Gastroesophageal sphincter (tissue), 3 donors: ENCODE measurements around the gene LYRM1.

Experiments used
- EP300 ChIP-seq: sonication (generic); formaldehyde crosslinking; IDR thresholded peaks from one replicate; pipeline ENCODE4 v1.6.1; 2017; ENCODE audit warnings: antibody characterized with exemption, mild to moderate bottlenecking
- POLR2A ChIP-seq, 2 donors: fragments of 450-650 bp; IDR thresholded peaks; one replicate each; pipeline ENCODE4 v1.6.1; 2017; ENCODE audit warnings: antibody characterized with exemption in 2 of 2, mild to moderate bottlenecking in 2 of 2, moderate library complexity in 1 of 2
- POLR2AphosphoS5 ChIP-seq: sonication (generic); formaldehyde crosslinking; IDR thresholded peaks from one replicate; pipeline ENCODE4 v1.6.1; 2017; ENCODE audit warnings: antibody characterized with exemption
- TF ChIP-seq, protein P1 (sequence below), 4 experiments: fragments of 200-600 bp in 2 of 4; fragments of 450-650 bp in 2 of 4; sonication (generic) in 1 of 4; IDR thresholded peaks; one replicate each; pipeline ENCODE4 v1.5.1; 2017 to 2019; ENCODE audit warnings: antibody characterized with exemption in 4 of 4, mild to moderate bottlenecking in 2 of 4, moderate library complexity in 2 of 4

DNA sequence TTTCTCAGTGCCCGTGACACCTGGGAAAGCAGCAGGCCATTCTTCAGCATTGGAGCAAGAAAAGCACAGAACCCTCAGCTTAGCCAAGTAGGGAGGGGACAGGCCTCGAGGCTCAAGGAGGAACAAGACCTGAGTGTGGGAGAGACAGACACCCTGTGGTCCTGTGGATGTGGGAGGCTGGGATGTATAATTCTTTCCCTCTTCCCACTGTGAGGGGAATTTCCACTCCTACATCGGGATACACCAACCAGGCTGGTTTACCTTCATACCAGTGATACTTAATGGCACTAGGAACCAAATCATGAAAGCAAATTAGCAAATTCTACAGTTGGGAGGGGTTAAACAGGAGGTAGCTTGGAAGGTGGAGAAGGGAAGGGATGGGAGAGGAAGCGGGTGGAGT, 41.7 kb downstream of the LYRM1 start:
- TF ChIP-seq, protein P1, sequence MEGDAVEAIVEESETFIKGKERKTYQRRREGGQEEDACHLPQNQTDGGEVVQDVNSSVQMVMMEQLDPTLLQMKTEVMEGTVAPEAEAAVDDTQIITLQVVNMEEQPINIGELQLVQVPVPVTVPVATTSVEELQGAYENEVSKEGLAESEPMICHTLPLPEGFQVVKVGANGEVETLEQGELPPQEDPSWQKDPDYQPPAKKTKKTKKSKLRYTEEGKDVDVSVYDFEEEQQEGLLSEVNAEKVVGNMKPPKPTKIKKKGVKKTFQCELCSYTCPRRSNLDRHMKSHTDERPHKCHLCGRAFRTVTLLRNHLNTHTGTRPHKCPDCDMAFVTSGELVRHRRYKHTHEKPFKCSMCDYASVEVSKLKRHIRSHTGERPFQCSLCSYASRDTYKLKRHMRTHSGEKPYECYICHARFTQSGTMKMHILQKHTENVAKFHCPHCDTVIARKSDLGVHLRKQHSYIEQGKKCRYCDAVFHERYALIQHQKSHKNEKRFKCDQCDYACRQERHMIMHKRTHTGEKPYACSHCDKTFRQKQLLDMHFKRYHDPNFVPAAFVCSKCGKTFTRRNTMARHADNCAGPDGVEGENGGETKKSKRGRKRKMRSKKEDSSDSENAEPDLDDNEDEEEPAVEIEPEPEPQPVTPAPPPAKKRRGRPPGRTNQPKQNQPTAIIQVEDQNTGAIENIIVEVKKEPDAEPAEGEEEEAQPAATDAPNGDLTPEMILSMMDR (IDR thresholded peaks at IDR 0.05), result no peak
- TF ChIP-seq EP300 (no peak), POLR2AphosphoS5 (no peak), POLR2A (IDR thresholded peaks at IDR 0.05) (no peak)
